Measurements from ENCODE around the gene PAX5. TPM values are rescaled to one million over a fixed set of nuclear protein-coding genes. Genes with fewer than 3 reads are reported as not detected.

The PAX5 gene
- total RNA-seq, 1 experiment from 2014 or later, result 6.6 TPM

DNA sequence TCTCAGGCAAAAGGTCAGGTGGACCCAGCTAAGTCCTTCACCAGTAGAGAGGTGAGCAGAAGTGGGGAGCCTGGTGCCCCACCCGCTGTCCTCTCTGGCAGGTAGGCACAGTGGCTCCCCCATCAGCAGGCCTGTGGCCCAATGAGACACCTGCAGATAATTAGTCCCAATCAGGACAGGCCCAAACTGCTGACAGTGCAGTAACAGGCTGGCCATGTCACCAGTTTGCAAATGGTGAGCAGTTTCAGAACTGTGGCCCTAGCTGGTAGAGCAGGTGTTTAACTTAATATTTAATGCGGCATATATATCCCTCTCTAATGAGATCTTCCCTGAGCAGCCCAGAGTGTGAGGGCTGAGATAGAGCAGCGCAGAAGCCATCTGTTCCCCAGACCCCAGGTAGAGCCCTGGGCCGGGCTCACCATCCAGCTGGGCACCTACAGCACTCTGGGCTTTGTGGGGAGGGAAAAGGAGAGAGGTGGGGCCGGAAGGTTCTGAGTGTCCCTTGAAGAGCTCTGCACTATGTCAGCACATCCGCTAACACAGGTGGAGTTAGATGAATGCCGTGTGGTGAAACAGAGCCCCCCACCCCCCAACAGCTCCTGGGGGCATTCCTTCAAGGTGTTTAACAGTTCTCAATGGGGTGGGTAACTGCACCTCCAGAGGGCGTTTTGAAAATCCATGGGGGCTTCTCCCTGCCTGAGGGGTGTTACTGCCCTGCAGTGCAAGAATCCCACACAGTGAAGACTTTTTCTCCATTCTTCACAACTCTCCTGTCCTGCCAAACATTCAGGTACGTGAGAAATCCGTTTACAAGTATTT, 120.5 kb downstream of the PAX5 start (continued):
- TF ChIP-seq, protein P1, sequence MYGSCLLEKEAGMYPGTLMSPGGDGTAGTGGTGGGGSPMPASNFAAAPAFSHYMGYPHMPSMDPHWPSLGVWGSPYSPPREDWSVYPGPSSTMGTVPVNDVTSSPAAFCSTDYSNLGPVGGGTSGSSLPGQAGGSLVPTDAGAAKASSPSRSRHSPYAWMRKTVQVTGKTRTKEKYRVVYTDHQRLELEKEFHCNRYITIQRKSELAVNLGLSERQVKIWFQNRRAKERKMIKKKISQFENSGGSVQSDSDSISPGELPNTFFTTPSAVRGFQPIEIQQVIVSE (CRISPR knock-in tag; IDR thresholded peaks at IDR 0.05; ENCODE audit: borderline replicate concordance), result no peak

DNA sequence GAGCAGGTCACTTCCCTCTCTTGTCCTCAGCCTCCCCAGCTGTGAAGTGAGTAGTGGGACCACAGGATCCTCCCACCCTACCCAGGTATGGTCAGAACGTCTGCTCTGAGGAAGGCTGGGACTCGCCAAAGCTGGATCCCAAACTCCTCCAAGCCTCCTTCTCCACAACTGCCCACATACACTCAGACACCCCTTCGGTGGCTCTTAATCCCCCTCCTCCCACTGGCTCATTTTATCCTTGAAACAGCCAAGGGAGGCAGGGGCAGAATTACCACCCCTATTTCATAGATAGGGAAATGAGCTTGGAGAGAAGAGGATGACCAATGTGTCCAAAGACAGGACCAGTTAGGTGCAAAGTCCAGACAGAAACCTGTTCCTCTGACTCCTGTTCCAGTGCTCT, 121.4 kb downstream of the PAX5 start:
- POLR2A ChIA-PET, result no interaction called here
- Mint-ChIP-seq H3K4me1 (peaks cover 8% of the 10 kb centered on the region), H3K9me3 (peaks cover 7% of the 10 kb centered on the region), H3K36me3 (no peaks in the 10 kb centered on the region), H3K4me3 (no peak overlapping the region), H3K27ac (no peak overlapping the region), H3K27me3 (ENCODE audit: low read depth) (no peaks in the 10 kb centered on the region)
- DNase-seq (ENCODE audit: low spot score) (no peak), ATAC-seq (no peak)
- CTCF ChIA-PET, result interaction anchor here (1.1 to 4.7 kb wide), 8 partner anchors 8 to 79 kb away, joined by 3 to 19 read pairs (median 6); no protein-coding TSS in a partner anchor
- no peak for TF ChIP-seq ZNF317 (CRISPR knock-in tag; IDR thresholded peaks at IDR 0.05; ENCODE audit: borderline replicate concordance, low read depth)
- TF ChIP-seq, protein P2, sequence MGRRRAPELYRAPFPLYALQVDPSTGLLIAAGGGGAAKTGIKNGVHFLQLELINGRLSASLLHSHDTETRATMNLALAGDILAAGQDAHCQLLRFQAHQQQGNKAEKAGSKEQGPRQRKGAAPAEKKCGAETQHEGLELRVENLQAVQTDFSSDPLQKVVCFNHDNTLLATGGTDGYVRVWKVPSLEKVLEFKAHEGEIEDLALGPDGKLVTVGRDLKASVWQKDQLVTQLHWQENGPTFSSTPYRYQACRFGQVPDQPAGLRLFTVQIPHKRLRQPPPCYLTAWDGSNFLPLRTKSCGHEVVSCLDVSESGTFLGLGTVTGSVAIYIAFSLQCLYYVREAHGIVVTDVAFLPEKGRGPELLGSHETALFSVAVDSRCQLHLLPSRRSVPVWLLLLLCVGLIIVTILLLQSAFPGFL (CRISPR knock-in tag; IDR thresholded peaks at IDR 0.05; ENCODE audit: borderline replicate concordance), result no peak
- TF ChIP-seq, protein P3, sequence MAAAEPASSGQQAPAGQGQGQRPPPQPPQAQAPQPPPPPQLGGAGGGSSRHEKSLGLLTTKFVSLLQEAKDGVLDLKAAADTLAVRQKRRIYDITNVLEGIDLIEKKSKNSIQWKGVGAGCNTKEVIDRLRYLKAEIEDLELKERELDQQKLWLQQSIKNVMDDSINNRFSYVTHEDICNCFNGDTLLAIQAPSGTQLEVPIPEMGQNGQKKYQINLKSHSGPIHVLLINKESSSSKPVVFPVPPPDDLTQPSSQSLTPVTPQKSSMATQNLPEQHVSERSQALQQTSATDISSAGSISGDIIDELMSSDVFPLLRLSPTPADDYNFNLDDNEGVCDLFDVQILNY (CRISPR knock-in tag; IDR thresholded peaks at IDR 0.05), result no peak
- TF ChIP-seq, protein P4, sequence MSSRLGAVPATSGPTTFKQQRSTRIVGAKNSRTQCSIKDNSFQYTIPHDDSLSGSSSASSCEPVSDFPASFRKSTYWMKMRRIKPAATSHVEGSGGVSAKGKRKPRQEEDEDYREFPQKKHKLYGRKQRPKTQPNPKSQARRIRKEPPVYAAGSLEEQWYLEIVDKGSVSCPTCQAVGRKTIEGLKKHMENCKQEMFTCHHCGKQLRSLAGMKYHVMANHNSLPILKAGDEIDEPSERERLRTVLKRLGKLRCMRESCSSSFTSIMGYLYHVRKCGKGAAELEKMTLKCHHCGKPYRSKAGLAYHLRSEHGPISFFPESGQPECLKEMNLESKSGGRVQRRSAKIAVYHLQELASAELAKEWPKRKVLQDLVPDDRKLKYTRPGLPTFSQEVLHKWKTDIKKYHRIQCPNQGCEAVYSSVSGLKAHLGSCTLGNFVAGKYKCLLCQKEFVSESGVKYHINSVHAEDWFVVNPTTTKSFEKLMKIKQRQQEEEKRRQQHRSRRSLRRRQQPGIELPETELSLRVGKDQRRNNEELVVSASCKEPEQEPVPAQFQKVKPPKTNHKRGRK (CRISPR knock-in tag; IDR thresholded peaks at IDR 0.05; ENCODE audit: borderline replicate concordance), result no peak
- TF ChIP-seq, protein P5, sequence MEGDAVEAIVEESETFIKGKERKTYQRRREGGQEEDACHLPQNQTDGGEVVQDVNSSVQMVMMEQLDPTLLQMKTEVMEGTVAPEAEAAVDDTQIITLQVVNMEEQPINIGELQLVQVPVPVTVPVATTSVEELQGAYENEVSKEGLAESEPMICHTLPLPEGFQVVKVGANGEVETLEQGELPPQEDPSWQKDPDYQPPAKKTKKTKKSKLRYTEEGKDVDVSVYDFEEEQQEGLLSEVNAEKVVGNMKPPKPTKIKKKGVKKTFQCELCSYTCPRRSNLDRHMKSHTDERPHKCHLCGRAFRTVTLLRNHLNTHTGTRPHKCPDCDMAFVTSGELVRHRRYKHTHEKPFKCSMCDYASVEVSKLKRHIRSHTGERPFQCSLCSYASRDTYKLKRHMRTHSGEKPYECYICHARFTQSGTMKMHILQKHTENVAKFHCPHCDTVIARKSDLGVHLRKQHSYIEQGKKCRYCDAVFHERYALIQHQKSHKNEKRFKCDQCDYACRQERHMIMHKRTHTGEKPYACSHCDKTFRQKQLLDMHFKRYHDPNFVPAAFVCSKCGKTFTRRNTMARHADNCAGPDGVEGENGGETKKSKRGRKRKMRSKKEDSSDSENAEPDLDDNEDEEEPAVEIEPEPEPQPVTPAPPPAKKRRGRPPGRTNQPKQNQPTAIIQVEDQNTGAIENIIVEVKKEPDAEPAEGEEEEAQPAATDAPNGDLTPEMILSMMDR (IDR thresholded peaks at IDR 0.05), result no peak

DNA sequence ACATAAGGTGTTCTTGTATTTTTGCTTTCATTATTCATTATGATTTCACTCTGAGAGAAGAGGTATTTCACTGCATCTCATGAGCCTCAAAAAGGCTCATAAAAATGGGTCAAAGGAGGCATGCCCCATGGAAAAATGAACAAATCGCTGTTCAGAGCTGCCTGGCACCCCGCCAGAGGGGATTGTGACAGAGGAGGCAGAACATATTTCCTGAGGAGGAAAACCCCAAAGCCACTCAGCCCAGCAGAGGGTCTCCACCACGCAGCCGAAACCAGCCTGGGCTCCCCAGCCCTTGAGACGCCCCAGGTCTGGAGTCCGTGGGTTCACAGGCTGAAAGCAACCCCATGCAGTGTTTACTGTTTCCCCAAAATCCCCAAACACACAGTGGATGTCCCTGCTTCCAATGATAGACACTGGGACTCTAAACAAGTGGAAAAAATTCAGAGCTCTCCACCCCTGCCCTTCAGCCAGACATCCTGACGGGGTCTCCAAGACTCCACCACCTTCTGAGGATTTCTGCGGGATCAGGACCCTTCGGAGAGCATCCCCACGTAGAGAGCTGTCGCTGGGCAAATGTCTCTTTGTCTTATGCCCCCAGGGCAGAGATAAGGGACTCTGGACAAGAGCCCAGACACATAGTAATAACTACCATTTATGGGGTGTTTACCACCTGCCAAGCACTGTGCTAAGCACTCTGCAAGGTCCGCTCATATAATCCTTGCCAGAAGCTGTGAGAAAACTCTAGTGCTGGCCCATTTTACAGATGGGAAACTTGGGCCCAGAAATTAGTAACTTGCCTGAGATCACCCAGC, 122.3 kb downstream of the PAX5 start:
- CTCF ChIA-PET, result interaction anchor here (0.6 to 4.7 kb wide), 9 partner anchors 13 to 392 kb away, joined by 3 to 19 read pairs (median 5); no protein-coding TSS in a partner anchor
- DNase-seq (ENCODE audit: low spot score) (no peak), ATAC-seq (no peak)
- Mint-ChIP-seq H3K27me3 (ENCODE audit: low read depth) (no peaks in the 10 kb centered on the region), H3K4me1 (peaks cover 12% of the 10 kb centered on the region), H3K9me3 (peaks cover 7% of the 10 kb centered on the region), H3K27ac (no peak overlapping the region), H3K36me3 (no peaks in the 10 kb centered on the region), H3K4me3 (no peak overlapping the region)
- POLR2A ChIA-PET, result no interaction called here
- TF ChIP-seq NR3C1 (CRISPR knock-in tag; conservative IDR thresholded peaks at IDR 0.05; ENCODE audit: low read depth) (no peak), TCF7 (CRISPR knock-in tag; IDR thresholded peaks at IDR 0.05; ENCODE audit: low read depth) (no peak), SMAD3 (CRISPR knock-in tag; IDR thresholded peaks at IDR 0.05; ENCODE audit: borderline replicate concordance) (no peak), ZNF317 (CRISPR knock-in tag; IDR thresholded peaks at IDR 0.05; ENCODE audit: borderline replicate concordance, low read depth) (no peak), IRF2 (CRISPR knock-in tag; IDR thresholded peaks at IDR 0.05; ENCODE audit: borderline replicate concordance, low read depth) (no peak), ZNF671 (CRISPR knock-in tag; IDR thresholded peaks at IDR 0.05) (no peak), EMX1 (CRISPR knock-in tag; IDR thresholded peaks at IDR 0.05) (no peak), CBFB (CRISPR knock-in tag; IDR thresholded peaks at IDR 0.05; ENCODE audit: low read depth) (no peak), SMAD4 (CRISPR knock-in tag; IDR thresholded peaks at IDR 0.05) (no peak), TP53 (CRISPR knock-in tag; IDR thresholded peaks at IDR 0.05) (no peak)
- TF ChIP-seq, protein P6, sequence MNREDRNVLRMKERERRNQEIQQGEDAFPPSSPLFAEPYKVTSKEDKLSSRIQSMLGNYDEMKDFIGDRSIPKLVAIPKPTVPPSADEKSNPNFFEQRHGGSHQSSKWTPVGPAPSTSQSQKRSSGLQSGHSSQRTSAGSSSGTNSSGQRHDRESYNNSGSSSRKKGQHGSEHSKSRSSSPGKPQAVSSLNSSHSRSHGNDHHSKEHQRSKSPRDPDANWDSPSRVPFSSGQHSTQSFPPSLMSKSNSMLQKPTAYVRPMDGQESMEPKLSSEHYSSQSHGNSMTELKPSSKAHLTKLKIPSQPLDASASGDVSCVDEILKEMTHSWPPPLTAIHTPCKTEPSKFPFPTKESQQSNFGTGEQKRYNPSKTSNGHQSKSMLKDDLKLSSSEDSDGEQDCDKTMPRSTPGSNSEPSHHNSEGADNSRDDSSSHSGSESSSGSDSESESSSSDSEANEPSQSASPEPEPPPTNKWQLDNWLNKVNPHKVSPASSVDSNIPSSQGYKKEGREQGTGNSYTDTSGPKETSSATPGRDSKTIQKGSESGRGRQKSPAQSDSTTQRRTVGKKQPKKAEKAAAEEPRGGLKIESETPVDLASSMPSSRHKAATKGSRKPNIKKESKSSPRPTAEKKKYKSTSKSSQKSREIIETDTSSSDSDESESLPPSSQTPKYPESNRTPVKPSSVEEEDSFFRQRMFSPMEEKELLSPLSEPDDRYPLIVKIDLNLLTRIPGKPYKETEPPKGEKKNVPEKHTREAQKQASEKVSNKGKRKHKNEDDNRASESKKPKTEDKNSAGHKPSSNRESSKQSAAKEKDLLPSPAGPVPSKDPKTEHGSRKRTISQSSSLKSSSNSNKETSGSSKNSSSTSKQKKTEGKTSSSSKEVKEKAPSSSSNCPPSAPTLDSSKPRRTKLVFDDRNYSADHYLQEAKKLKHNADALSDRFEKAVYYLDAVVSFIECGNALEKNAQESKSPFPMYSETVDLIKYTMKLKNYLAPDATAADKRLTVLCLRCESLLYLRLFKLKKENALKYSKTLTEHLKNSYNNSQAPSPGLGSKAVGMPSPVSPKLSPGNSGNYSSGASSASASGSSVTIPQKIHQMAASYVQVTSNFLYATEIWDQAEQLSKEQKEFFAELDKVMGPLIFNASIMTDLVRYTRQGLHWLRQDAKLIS (CRISPR knock-in tag; IDR thresholded peaks at IDR 0.05; ENCODE audit: borderline replicate concordance), result no peak
- TF ChIP-seq, protein P7, sequence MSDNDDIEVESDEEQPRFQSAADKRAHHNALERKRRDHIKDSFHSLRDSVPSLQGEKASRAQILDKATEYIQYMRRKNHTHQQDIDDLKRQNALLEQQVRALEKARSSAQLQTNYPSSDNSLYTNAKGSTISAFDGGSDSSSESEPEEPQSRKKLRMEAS (CRISPR knock-in tag; IDR thresholded peaks at IDR 0.05), result no peak
- TF ChIP-seq, protein P8, sequence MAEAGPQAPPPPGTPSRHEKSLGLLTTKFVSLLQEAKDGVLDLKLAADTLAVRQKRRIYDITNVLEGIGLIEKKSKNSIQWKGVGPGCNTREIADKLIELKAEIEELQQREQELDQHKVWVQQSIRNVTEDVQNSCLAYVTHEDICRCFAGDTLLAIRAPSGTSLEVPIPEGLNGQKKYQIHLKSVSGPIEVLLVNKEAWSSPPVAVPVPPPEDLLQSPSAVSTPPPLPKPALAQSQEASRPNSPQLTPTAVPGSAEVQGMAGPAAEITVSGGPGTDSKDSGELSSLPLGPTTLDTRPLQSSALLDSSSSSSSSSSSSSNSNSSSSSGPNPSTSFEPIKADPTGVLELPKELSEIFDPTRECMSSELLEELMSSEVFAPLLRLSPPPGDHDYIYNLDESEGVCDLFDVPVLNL (CRISPR knock-in tag; IDR thresholded peaks at IDR 0.05; ENCODE audit: borderline replicate concordance, low read depth), result no peak

Data from WTC11 (cell line).